ENCODE measurements around the gene NDUFAF4. TPM values are rescaled to one million over a fixed set of nuclear protein-coding genes. Genes with fewer than 3 reads are reported as not detected.

NDUFAF4 gene
- total and polyA plus RNA-seq, 2 of the 13 experiments (the other 11 are each of a cell fraction or from before 2014, with no cell fraction given) = 41.3 to 59.7 TPM

DNA sequence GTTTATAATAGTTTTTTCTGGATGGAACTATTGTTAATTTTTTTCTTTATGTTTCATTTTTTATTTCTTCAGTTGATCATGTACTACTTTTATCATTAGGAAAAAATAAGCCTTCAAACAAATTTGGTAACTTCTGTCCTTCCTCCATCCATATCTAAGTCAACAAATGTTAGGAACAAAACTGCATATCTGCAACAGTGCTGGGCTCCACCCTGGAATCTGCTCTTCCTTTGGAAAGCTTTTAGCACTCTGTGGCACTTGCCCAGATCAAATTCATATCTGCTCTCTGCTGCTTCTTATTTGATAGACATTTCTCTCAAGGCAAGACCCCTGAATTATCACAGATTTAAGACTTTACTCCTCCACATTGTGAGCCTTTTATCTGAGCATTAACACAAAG lies 36.1 kb downstream of the NDUFAF4 start:
- H3K4me2 ChIP-seq (ENCODE audit: low read depth, low read length) = no peak overlapping the region

DNA sequence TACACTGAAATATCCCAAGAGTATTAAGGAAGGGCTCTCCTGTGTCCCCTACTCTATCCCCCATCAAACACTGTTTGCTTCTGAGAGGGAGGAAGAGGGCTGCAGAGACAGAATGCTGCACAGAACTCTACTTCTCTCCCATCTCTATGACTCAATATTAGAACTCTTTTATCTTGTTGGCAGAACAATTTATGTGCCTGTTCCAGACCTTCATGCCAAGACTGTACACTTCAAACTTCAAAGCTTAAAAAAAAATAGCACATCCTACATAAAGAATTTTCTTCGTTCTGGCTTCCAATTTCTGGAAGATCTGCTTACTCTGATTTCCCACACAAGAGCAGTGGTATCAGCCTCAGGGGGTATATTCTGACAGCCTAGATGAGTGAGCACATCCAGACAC lies 40.8 kb downstream of the NDUFAF4 start:
- WGBS (ENCODE audit: low lambda C conversion rate) = 0% methylated on average over 1 of the region's 1 CpG
- Histone ChIP-seq H3K36me3 (replicated peaks in 1 of 2; ENCODE audit: control insufficient read depth in 1 of 2, insufficient read depth in 2 of 2, low read length in 2 of 2) (no peaks in the 10 kb centered on the region), H2AFZ (ENCODE audit: low read length) (no peak overlapping the region), H3K9me3 (ENCODE audit: low read length) (no peaks in the 10 kb centered on the region), H3K4me3 (replicated peaks in 1 of 3; ENCODE audit: insufficient read depth in 1 of 3, low read depth in 2 of 3, low read length in 3 of 3) (no peak overlapping the region), H3K27ac (ENCODE audit: extremely low read length, insufficient read depth, low read length) (no peak overlapping the region), H3K4me1 (ENCODE audit: insufficient read depth, low read length) (no peaks in the 10 kb centered on the region), H3K27me3 (ENCODE audit: control insufficient read depth in 1 of 2, insufficient read depth in 2 of 2, low read length in 2 of 2) (0 out of 5 replicates have a peak, but pooled peaks cover 0 to 1% of the 10 kb centered on the region in 2 experiments), H3K79me2 (ENCODE audit: insufficient read depth, low read length) (no peaks in the 10 kb centered on the region), H4K20me1 (ENCODE audit: insufficient read depth, low read length) (no peaks in the 10 kb centered on the region), H3K9ac (ENCODE audit: insufficient read depth, low read depth, low read length) (no peak overlapping the region), H3K4me2 (ENCODE audit: low read depth, low read length) (no peak overlapping the region)
- POLR2A ChIA-PET = no interaction called here
- BruUV-seq (replicated peaks) = no TSS peak
- no peak for FAIRE-seq
- DNase-seq (ENCODE audit: low spot score) = no peak
- intact Hi-C loops (cut with micrococcal nuclease; ENCODE audit: unreplicated experiment) = loop anchor here (5.0 kb wide), 1 partner anchor 1520 kb away; no protein-coding TSS in a partner anchor
- in situ Hi-C loops (cut with HindIII; ENCODE audit: extremely low pct_ligation_motif_present, low pct_unique_long_range_greater_than_20kb) = no loop called here
- CTCF ChIA-PET (ENCODE audit: low intra/inter-chr PET ratio, low total read pairs) = no interaction called here
- ATAC-seq = no peak
- no peak for TF ChIP-seq RARG (CRISPR knock-in tag; IDR thresholded peaks at IDR 0.05; ENCODE audit: low read depth)
- no peak for TF ChIP-seq ZFP41 (CRISPR knock-in tag; IDR thresholded peaks at IDR 0.05; ENCODE audit: borderline replicate concordance)
- no peak for TF ChIP-seq MEIS1 (CRISPR knock-in tag; IDR thresholded peaks at IDR 0.05; ENCODE audit: borderline replicate concordance)
- TF ChIP-seq NFIC (IDR thresholded peaks at IDR 0.05; ENCODE audit: low read length) = no peak
- no peak for TF ChIP-seq POGZ (CRISPR knock-in tag; IDR thresholded peaks at IDR 0.05)
- TF ChIP-seq, protein P1, sequence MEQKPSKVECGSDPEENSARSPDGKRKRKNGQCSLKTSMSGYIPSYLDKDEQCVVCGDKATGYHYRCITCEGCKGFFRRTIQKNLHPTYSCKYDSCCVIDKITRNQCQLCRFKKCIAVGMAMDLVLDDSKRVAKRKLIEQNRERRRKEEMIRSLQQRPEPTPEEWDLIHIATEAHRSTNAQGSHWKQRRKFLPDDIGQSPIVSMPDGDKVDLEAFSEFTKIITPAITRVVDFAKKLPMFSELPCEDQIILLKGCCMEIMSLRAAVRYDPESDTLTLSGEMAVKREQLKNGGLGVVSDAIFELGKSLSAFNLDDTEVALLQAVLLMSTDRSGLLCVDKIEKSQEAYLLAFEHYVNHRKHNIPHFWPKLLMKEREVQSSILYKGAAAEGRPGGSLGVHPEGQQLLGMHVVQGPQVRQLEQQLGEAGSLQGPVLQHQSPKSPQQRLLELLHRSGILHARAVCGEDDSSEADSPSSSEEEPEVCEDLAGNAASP (CRISPR knock-in tag; IDR thresholded peaks at IDR 0.05; ENCODE audit: borderline replicate concordance) = no peak
- TF ChIP-seq RBM22 (optimal IDR thresholded peaks at IDR 0.05; ENCODE audit: low read length) = no peak
- TF ChIP-seq ARNT2 (CRISPR knock-in tag; IDR thresholded peaks at IDR 0.05; ENCODE audit: low read depth) = no peak
- TF ChIP-seq RORA (CRISPR knock-in tag; IDR thresholded peaks at IDR 0.05) = no peak
- no peak for TF ChIP-seq MTA1 (CRISPR knock-in tag; IDR thresholded peaks at IDR 0.05; ENCODE audit: borderline replicate concordance)

More for the DNA sequence above, 36.1 kb downstream of the NDUFAF4 start:
- ChIA-PET POLR2A (no interaction called here), CTCF (ENCODE audit: low intra/inter-chr PET ratio, low total read pairs) (no interaction called here)
- DNase-seq (ENCODE audit: low spot score) (no peak), FAIRE-seq (no peak), ATAC-seq (no peak)
- TF ChIP-seq KMT2A (CRISPR knock-in tag; IDR thresholded peaks at IDR 0.05) (no peak), SNAI1 (CRISPR knock-in tag; IDR thresholded peaks at IDR 0.05; ENCODE audit: borderline replicate concordance) (no peak), ZNF777 (CRISPR knock-in tag; IDR thresholded peaks at IDR 0.05) (no peak), ZBTB42 (CRISPR knock-in tag; IDR thresholded peaks at IDR 0.05) (no peak), STAT5B (CRISPR knock-in tag; IDR thresholded peaks at IDR 0.05) (no peak), HNRNPH1 (optimal IDR thresholded peaks at IDR 0.05; ENCODE audit: low read depth, low read length) (no peak), HIVEP1 (CRISPR knock-in tag; IDR thresholded peaks at IDR 0.05) (no peak), KLF9 (CRISPR knock-in tag; IDR thresholded peaks at IDR 0.05; ENCODE audit: low read depth) (no peak)
- TF ChIP-seq, protein P2, sequence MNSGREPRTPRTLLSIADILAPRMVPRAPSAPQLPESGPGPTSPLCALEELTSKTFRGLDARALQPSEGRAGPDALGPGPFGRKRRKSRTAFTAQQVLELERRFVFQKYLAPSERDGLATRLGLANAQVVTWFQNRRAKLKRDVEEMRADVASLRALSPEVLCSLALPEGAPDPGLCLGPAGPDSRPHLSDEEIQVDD (CRISPR knock-in tag; IDR thresholded peaks at IDR 0.05; ENCODE audit: borderline replicate concordance) = no peak
- TF ChIP-seq, protein P3, sequence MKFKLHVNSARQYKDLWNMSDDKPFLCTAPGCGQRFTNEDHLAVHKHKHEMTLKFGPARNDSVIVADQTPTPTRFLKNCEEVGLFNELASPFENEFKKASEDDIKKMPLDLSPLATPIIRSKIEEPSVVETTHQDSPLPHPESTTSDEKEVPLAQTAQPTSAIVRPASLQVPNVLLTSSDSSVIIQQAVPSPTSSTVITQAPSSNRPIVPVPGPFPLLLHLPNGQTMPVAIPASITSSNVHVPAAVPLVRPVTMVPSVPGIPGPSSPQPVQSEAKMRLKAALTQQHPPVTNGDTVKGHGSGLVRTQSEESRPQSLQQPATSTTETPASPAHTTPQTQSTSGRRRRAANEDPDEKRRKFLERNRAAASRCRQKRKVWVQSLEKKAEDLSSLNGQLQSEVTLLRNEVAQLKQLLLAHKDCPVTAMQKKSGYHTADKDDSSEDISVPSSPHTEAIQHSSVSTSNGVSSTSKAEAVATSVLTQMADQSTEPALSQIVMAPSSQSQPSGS (CRISPR knock-in tag; IDR thresholded peaks at IDR 0.05) = no peak
- H3K27ac ChIP-seq (ENCODE audit: extremely low read length, insufficient read depth, low read length) = no peak overlapping the region
- H2AFZ ChIP-seq (ENCODE audit: low read length) = no peak overlapping the region
- no peak overlapping the region for H3K9ac ChIP-seq (ENCODE audit: insufficient read depth, low read depth, low read length)
- no peaks in the 10 kb centered on the region for H4K20me1 ChIP-seq (ENCODE audit: insufficient read depth, low read length)
- H3K4me1 ChIP-seq (ENCODE audit: insufficient read depth, low read length) = no peaks in the 10 kb centered on the region
- H3K79me2 ChIP-seq (ENCODE audit: insufficient read depth, low read length) = no peaks in the 10 kb centered on the region
- intact Hi-C loops (cut with micrococcal nuclease; ENCODE audit: unreplicated experiment) = no loop called here
- H3K4me3 ChIP-seq (replicated peaks in 1 of 3; ENCODE audit: insufficient read depth in 1 of 3, low read depth in 2 of 3, low read length in 3 of 3) = no peak overlapping the region
- no TSS peak for BruUV-seq (replicated peaks)
- H3K9me3 ChIP-seq (ENCODE audit: low read length) = no peaks in the 10 kb centered on the region
- in situ Hi-C loops (cut with HindIII; ENCODE audit: extremely low pct_ligation_motif_present, low pct_unique_long_range_greater_than_20kb) = no loop called here
- no peaks in the 10 kb centered on the region for H3K36me3 ChIP-seq (replicated peaks in 1 of 2; ENCODE audit: control insufficient read depth in 1 of 2, insufficient read depth in 2 of 2, low read length in 2 of 2)
- 0 out of 5 replicates have a peak, but pooled peaks cover 0 to 1% of the 10 kb centered on the region in 2 experiments for H3K27me3 ChIP-seq (ENCODE audit: control insufficient read depth in 1 of 2, insufficient read depth in 2 of 2, low read length in 2 of 2)

Measured in HepG2 (cell line).